HEK293 (cell line): ENCODE data around the gene CLCA1.

Experiments used
- CTCF ChIA-PET: fragments of 350-600 bp; formaldehyde crosslinking; extraction: SDS; loops from one replicate; lab custom pipeline; 2021; ENCODE audit warnings: antibody characterized with exemption; lab: Yijun Ruan, JAX
- POLR2A ChIA-PET: fragments of 300-600 bp; formaldehyde crosslinking; extraction: SDS; loops from one replicate; lab custom pipeline; 2020; ENCODE audit warnings: antibody characterized with exemption, inconsistent platforms; lab: Yijun Ruan, JAX
- H3K27ac ChIP-seq: fragments of 200-500 bp; sonication (Bioruptor generic); 2 replicates; pipeline ENCODE4 v1.5.1; 2014; ENCODE audit warnings: low read depth, low read length, control low read depth, inconsistent platforms; ENCODE audit errors: extremely low read depth
- H3K36me3 ChIP-seq, 2 experiments: fragments of 200-500 bp in 1 of 2; sonication (Bioruptor generic) in 1 of 2; 1 replicate in 1 of 2; 2 replicates in 1 of 2; pipeline ENCODE4 v1.5.1; 2014 to 2017; ENCODE audit warnings: inconsistent platforms in 2 of 2, low read length in 2 of 2; ENCODE audit not compliant: control insufficient read depth in 2 of 2, insufficient read depth in 1 of 2
- H3K4me1 ChIP-seq: fragments of 200-500 bp; sonication (Bioruptor generic); 2 replicates; pipeline ENCODE4 v1.5.1; 2014; ENCODE audit warnings: mild to moderate bottlenecking, low read length, inconsistent platforms; ENCODE audit not compliant: control insufficient read depth, insufficient read depth
- H3K4me3 ChIP-seq: 2 replicates; pipeline ENCODE4 v1.5.1; 2011; ENCODE audit warnings: low read depth, mild to moderate bottlenecking, control low read depth, low read length, moderate library complexity
- H3K9me3 ChIP-seq: fragments of 200-500 bp; sonication (Bioruptor generic); 2 replicates; pipeline ENCODE4 v1.5.1; 2014; ENCODE audit warnings: low read depth, low read length, inconsistent platforms; ENCODE audit not compliant: control insufficient read depth, insufficient read depth
- AEBP2 ChIP-seq: fragments of 450-650 bp; formaldehyde crosslinking; IDR thresholded peaks from 2 replicates; pipeline ENCODE4 v1.5.1; 2016; ENCODE audit warnings: missing biosample characterization, missing genetic modification characterization, borderline replicate concordance
- BCL11A ChIP-seq: fragments of 450-650 bp; formaldehyde crosslinking; IDR thresholded peaks from 2 replicates; pipeline ENCODE4 v1.5.1; 2016; ENCODE audit warnings: low read depth, missing biosample characterization, missing genetic modification characterization
- EGR2 ChIP-seq: fragments of 450-650 bp; formaldehyde crosslinking; IDR thresholded peaks from 2 replicates; pipeline ENCODE4 v1.5.1; 2016; ENCODE audit warnings: low read depth, missing biosample characterization, missing genetic modification characterization
- KLF16 ChIP-seq: fragments of 450-650 bp; formaldehyde crosslinking; IDR thresholded peaks from 2 replicates; pipeline ENCODE4 v1.5.1; 2017; ENCODE audit warnings: missing biosample characterization, missing genetic modification characterization
- SALL2 ChIP-seq: fragments of 450-650 bp; formaldehyde crosslinking; IDR thresholded peaks from 2 replicates; pipeline ENCODE4 v1.5.0; 2017; ENCODE audit warnings: missing biosample characterization, mild to moderate bottlenecking, missing genetic modification characterization, borderline replicate concordance
- ZBTB1 ChIP-seq: fragments of 450-650 bp; formaldehyde crosslinking; IDR thresholded peaks from 2 replicates; pipeline ENCODE4 v1.5.1; 2016; ENCODE audit warnings: missing biosample characterization, missing genetic modification characterization
- ZBTB21 ChIP-seq: fragments of 450-650 bp; formaldehyde crosslinking; IDR thresholded peaks from 2 replicates; pipeline ENCODE4 v1.5.1; 2017; ENCODE audit warnings: missing biosample characterization, missing genetic modification characterization
- ZBTB8A ChIP-seq: fragments of 450-650 bp; formaldehyde crosslinking; IDR thresholded peaks from 2 replicates; pipeline ENCODE4 v1.5.1; 2016; ENCODE audit warnings: missing biosample characterization, missing genetic modification characterization
- ZNF155 ChIP-seq: fragments of 450-650 bp; formaldehyde crosslinking; IDR thresholded peaks from 2 replicates; pipeline ENCODE4 v1.5.1; 2016; ENCODE audit warnings: missing biosample characterization, missing genetic modification characterization
- ZNF211 ChIP-seq: fragments of 450-650 bp; formaldehyde crosslinking; IDR thresholded peaks from 2 replicates; pipeline ENCODE4 v1.5.1; 2016; ENCODE audit warnings: low read depth, missing biosample characterization, missing genetic modification characterization
- ZNF266 ChIP-seq: fragments of 450-650 bp; formaldehyde crosslinking; IDR thresholded peaks from 2 replicates; pipeline ENCODE4 v1.5.1; 2016; ENCODE audit warnings: missing biosample characterization, missing genetic modification characterization, low read depth
- ZNF274 ChIP-seq, 2 experiments: fragments of 200-500 bp in 1 of 2; fragments of 450-650 bp in 1 of 2; sonication (Bioruptor generic) in 1 of 2; formaldehyde crosslinking in 1 of 2; IDR thresholded peaks; 2 replicates each; pipeline versions ENCODE4 v1.5.1 to v1.6.1; 2014 to 2016; ENCODE audit warnings: borderline replicate concordance in 1 of 2, inconsistent platforms in 1 of 2, low read length in 1 of 2, missing biosample characterization in 1 of 2, missing genetic modification characterization in 1 of 2
- ZNF423 ChIP-seq: fragments of 450-650 bp; formaldehyde crosslinking; IDR thresholded peaks from 2 replicates; pipeline ENCODE4 v1.5.1; 2016; ENCODE audit warnings: missing biosample characterization, missing genetic modification characterization
- ZNF518A ChIP-seq: fragments of 450-650 bp; formaldehyde crosslinking; conservative IDR thresholded peaks from 2 replicates; pipeline ENCODE4 v1.5.1; 2016; ENCODE audit warnings: low read depth, missing biosample characterization, missing genetic modification characterization
- ZNF544 ChIP-seq: fragments of 450-650 bp; formaldehyde crosslinking; IDR thresholded peaks from 2 replicates; pipeline ENCODE4 v1.5.0; 2017; ENCODE audit warnings: missing biosample characterization, missing genetic modification characterization
- ZNF555 ChIP-seq: fragments of 450-650 bp; formaldehyde crosslinking; conservative IDR thresholded peaks from 2 replicates; pipeline ENCODE4 v1.5.1; 2017; ENCODE audit warnings: missing biosample characterization, mild to moderate bottlenecking, missing genetic modification characterization, inconsistent platforms
- ZNF561 ChIP-seq: fragments of 450-650 bp; IDR thresholded peaks from 2 replicates; pipeline ENCODE4 v1.5.1; 2018; ENCODE audit warnings: missing biosample characterization, missing genetic modification characterization, borderline replicate concordance
- ZNF639 ChIP-seq: fragments of 450-650 bp; formaldehyde crosslinking; IDR thresholded peaks from 2 replicates; pipeline ENCODE4 v1.5.1; 2016; ENCODE audit warnings: missing biosample characterization, missing genetic modification characterization
- ZNF677 ChIP-seq: fragments of 450-650 bp; IDR thresholded peaks from 2 replicates; pipeline ENCODE4 v1.5.0; 2018; ENCODE audit warnings: missing biosample characterization, mild to moderate bottlenecking, missing genetic modification characterization, moderate library complexity
- ZNF707 ChIP-seq: fragments of 450-650 bp; formaldehyde crosslinking; IDR thresholded peaks from 2 replicates; pipeline ENCODE4 v1.5.1; 2016; ENCODE audit warnings: missing biosample characterization, missing genetic modification characterization
- ZNF830 ChIP-seq: fragments of 450-650 bp; IDR thresholded peaks from 2 replicates; pipeline ENCODE4 v1.5.0; 2018; ENCODE audit warnings: missing biosample characterization, missing genetic modification characterization, low read depth, mild to moderate bottlenecking, moderate library complexity
- TF ChIP-seq, protein P1 (sequence below): fragments of 450-650 bp; formaldehyde crosslinking; IDR thresholded peaks from 2 replicates; pipeline ENCODE4 v1.5.1; 2017; ENCODE audit warnings: missing biosample characterization, missing genetic modification characterization
- TF ChIP-seq, protein P2 (sequence below): fragments of 450-650 bp; formaldehyde crosslinking; IDR thresholded peaks from 2 replicates; pipeline ENCODE4 v1.5.1; 2017; ENCODE audit warnings: missing biosample characterization, missing genetic modification characterization

The CLCA1 gene

GRCh38 chr1:86470859-86471258 lies 2.1 kb downstream of the CLCA1 start:
- TF ChIP-seq ZBTB1 (tag by site-specific recombination) (no peak), ZNF677 (tag by site-specific recombination) (no peak), ZNF707 (tag by site-specific recombination) (no peak), SALL2 (no peak), ZNF544 (no peak), ZNF639 (tag by site-specific recombination) (no peak)
- TF ChIP-seq, protein P1, sequence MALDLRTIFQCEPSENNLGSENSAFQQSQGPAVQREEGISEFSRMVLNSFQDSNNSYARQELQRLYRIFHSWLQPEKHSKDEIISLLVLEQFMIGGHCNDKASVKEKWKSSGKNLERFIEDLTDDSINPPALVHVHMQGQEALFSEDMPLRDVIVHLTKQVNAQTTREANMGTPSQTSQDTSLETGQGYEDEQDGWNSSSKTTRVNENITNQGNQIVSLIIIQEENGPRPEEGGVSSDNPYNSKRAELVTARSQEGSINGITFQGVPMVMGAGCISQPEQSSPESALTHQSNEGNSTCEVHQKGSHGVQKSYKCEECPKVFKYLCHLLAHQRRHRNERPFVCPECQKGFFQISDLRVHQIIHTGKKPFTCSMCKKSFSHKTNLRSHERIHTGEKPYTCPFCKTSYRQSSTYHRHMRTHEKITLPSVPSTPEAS (tag by site-specific recombination), result no peak
- H3K4me1 ChIP-seq, result no peaks in the 10 kb centered on the region
- H3K9me3 ChIP-seq, result no peaks in the 10 kb centered on the region
- CTCF ChIA-PET, result interaction anchor here (2.3 kb wide), 1 partner anchor 30 kb away, joined by 6 read pairs; no protein-coding TSS in a partner anchor
- no peaks in the 10 kb centered on the region for H3K36me3 ChIP-seq
- POLR2A ChIA-PET, result no interaction called here
- no peak overlapping the region for H3K27ac ChIP-seq
- no peak overlapping the region for H3K4me3 ChIP-seq

DNA sequence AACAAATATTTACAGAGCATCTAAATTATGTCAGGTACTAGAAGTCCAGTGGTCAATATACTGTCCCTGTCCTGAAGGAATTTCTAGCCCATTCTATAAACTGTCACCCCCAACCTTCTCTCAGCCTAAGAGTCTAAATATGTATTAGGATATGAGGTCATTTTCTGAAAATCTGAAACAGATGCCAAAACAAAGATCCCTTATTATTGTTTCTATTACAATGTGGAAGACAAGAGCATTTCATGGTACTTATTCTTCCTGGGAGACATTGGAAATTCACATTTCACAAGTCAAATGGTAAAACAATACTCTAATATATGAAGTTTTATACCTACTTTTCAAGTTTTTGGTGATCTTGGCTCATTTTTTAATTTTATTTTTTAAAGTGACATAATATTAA lies 2.6 kb downstream of the CLCA1 start:
- ChIA-PET CTCF (interaction anchor here (1.6 to 2.3 kb wide), 2 partner anchors 9 to 29 kb away, joined by 4 to 6 read pairs; no protein-coding TSS in a partner anchor), POLR2A (no interaction called here)
- H3K4me3 ChIP-seq, result no peak overlapping the region

GRCh38 chr1:86472152-86472551 lies 3.4 kb downstream of the CLCA1 start:
- Histone ChIP-seq H3K9me3 (no peaks in the 10 kb centered on the region), H3K27ac (no peak overlapping the region), H3K36me3 (no peaks in the 10 kb centered on the region), H3K4me1 (no peaks in the 10 kb centered on the region), H3K4me3 (no peak overlapping the region)
- ChIA-PET CTCF (interaction anchor here (0.6 to 2.7 kb wide), 7 partner anchors 8 to 237 kb away, joined by 3 to 19 read pairs (median 6); no protein-coding TSS in a partner anchor), POLR2A (no interaction called here)
- TF ChIP-seq ZBTB8A (tag by site-specific recombination) (no peak), EGR2 (no peak), ZNF423 (tag by site-specific recombination) (no peak), ZNF266 (tag by site-specific recombination) (no peak), ZNF518A (tag by site-specific recombination) (no peak)
- TF ChIP-seq, protein P2, sequence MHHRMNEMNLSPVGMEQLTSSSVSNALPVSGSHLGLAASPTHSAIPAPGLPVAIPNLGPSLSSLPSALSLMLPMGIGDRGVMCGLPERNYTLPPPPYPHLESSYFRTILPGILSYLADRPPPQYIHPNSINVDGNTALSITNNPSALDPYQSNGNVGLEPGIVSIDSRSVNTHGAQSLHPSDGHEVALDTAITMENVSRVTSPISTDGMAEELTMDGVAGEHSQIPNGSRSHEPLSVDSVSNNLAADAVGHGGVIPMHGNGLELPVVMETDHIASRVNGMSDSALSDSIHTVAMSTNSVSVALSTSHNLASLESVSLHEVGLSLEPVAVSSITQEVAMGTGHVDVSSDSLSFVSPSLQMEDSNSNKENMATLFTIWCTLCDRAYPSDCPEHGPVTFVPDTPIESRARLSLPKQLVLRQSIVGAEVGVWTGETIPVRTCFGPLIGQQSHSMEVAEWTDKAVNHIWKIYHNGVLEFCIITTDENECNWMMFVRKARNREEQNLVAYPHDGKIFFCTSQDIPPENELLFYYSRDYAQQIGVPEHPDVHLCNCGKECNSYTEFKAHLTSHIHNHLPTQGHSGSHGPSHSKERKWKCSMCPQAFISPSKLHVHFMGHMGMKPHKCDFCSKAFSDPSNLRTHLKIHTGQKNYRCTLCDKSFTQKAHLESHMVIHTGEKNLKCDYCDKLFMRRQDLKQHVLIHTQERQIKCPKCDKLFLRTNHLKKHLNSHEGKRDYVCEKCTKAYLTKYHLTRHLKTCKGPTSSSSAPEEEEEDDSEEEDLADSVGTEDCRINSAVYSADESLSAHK (tag by site-specific recombination), result no peak

More for the DNA sequence above, 2.6 kb downstream of the CLCA1 start:
- Histone ChIP-seq H3K9me3 (no peaks in the 10 kb centered on the region), H3K4me1 (no peaks in the 10 kb centered on the region), H3K27ac (no peak overlapping the region), H3K36me3 (no peaks in the 10 kb centered on the region)
- TF ChIP-seq ZNF274 (IDR thresholded peaks at IDR 0.05; ENCODE audit: low read length) (no peak), ZNF274 (tag by site-specific recombination; IDR thresholded peaks at IDR 0.05; ENCODE audit: borderline replicate concordance) (no peak), ZNF211 (no peak), ZNF830 (no peak), KLF16 (tag by site-specific recombination) (no peak), ZNF555 (no peak), ZNF155 (tag by site-specific recombination) (no peak), AEBP2 (tag by site-specific recombination) (no peak), BCL11A (no peak), ZNF707 (tag by site-specific recombination) (no peak), ZBTB21 (tag by site-specific recombination) (no peak), ZNF561 (tag by site-specific recombination) (no peak)
